GM10847 (cell line): ENCODE measurements around the gene CLEC12A.

Source experiments
- POLR2A ChIP-seq: IDR thresholded peaks from 2 replicates; pipeline ENCODE4 v1.6.1; 2011; ENCODE audit not compliant: insufficient read length; ENCODE audit errors: extremely low read depth

The CLEC12A gene

GRCh38 chr12:10021342-10021741, 50.1 kb downstream of the CLEC12A start:
- no peak for TF ChIP-seq POLR2A

- TF ChIP-seq POLR2A, result no peak
Measured at GRCh38 chr12:10025236-10025635, 54.0 kb downstream of the CLEC12A start.

- TF ChIP-seq POLR2A, result no peak
Measured at GRCh38 chr12:10027311-10027710, 56.1 kb downstream of the CLEC12A start.

- TF ChIP-seq POLR2A, result no peak
Measured at GRCh38 chr12:10027721-10028120, 56.5 kb downstream of the CLEC12A start.

GRCh38 chr12:10030446-10030845, 59.2 kb downstream of the CLEC12A start, which contains the start of gene CLEC9A:
Gene CLEC9A, plus strand, starts transcription at chr12:10030682. Its CDS starts 22,006 bp downstream, at chr12:10052688.
- no peak for TF ChIP-seq POLR2A

GRCh38 chr12:10031321-10031720, 60.1 kb downstream of the CLEC12A start:
- TF ChIP-seq POLR2A, result no peak

- no peak for TF ChIP-seq POLR2A
Measured at GRCh38 chr12:10031771-10032175, 60.6 kb downstream of the CLEC12A start.

- no peak for TF ChIP-seq POLR2A
Measured at GRCh38 chr12:10033783-10034545, 62.8 kb downstream of the CLEC12A start.
